ENCODE measurements around the gene TM4SF18.

DNA sequence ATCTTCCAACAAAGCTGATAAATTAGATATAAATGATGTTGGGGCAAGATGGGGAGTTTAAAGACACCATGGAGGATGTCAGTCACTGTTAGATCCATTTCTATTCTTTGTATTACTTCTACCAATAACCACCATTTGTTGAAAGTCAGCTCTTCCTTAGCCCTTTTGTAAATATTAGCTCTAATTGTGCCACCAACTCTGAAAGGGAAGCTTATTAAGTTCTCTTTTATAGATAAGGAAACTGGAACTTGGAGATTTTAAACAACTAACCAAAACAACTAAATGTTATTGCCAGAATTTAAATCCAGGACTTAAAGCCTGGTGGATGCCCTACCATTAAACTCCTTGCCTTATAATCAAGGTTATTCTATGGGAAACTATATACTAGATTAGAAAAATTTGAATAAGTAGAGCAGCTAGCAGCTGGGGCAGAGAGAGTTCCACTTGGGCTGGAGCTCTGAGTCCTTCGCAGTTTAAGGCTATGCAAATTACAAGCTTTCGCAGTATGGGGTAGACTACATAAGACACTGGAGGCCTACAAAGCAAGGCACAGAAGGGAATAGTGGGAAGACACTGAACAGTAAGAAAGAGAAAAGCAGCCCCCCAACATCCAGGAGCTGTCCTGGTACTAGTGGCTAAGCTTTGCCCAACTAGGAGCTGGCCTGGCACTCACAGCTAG is 52.6 kb downstream of the TM4SF18 start:
- TF ChIP-seq CTCF (conservative IDR thresholded peaks at IDR 0.05; ENCODE audit: low read length), result no peak
- TF ChIP-seq EZH2phosphoT487 (IDR thresholded peaks at IDR 0.05; ENCODE audit: borderline replicate concordance, low read depth, low read length), result no peak
